GM21526 (cell line): ENCODE measurements around the gene CUX1.
"Not testable (repeated sequence)": the region's sequence is repeated elsewhere in the genome, so short reads cannot be mapped to it uniquely, and the experiment has no call there.

Experiments used
- ATAC-seq: cut with Tn5 transposase; IDR thresholded peaks from one replicate; pipeline ENCODE4 v1.9.1; 2021; ENCODE audit warnings: moderate library complexity; ENCODE audit not compliant: unreplicated experiment, low FRiP score

The CUX1 gene

DNA sequence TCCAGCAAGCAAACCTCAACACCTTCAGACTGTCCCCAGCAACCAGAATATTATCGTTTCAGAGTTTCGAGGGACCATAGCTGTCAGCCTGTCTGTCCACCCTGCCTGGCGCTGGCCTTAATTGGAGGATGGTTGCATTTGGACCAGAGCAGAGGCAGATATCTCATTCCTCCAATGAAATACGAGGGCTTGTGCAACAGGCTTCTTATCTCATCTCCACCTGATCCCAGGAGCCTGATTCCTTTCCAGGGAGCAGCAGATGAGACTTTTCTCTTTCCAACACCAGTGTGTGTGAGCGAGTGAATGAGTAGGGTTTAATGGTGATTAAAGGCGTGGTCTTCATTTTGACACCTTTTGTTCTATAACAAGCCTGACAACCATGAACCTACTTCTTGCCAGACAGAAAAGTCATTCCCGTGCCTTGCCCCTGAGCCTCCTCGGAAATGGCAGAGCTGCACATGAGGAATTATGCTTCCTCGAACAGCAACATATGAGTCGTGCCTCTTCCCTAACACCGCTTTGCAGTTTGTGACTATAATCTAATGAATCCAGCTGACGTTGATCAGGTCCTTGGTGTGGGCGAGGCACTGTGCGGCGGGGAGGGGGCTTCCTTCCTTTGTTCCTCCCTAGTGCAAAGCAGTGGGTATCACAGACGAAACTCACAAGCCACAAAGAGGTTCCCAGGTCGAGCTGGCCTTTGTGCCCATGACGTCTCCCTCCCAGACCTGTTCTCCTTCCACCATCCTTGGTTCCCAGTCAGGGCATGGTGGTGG is 147.4 kb downstream of the CUX1 start:
- no peak for ATAC-seq

DNA sequence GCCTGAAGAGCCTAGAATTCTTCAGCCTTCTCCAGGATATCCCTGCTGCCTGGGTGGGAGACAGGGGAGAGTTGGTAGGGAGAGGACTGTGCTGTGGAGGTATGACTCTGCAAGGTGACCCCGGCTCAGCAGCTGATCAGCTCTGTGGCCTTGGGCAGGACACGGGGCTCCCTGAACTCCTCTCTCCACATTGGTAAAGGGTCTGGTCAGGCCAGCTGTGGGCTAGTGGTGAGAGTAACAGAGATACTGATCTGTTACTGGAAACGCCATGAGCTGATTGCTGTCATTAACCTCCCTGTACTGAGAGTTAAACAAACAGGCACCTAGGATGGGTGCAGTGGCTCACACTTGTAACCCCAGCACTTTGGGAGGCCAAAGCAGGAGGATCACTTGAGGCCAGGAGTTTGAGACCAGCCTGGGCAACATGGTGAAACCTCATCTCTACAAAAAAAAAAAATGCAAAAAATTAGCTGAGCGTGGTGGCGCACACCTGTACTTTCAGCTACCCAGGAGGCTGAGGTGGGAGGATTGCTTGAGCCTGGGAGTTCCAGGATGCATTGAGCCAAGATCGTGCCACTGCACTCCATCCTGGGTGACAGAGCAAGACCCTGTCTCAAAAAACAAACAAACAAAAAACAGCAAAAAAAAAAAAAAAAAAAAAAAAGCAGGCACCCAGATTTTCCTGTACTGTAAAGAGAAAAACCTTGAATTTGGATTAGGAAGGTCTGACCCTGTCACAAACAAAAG is 151.5 kb downstream of the CUX1 start:
- no peak for ATAC-seq

DNA sequence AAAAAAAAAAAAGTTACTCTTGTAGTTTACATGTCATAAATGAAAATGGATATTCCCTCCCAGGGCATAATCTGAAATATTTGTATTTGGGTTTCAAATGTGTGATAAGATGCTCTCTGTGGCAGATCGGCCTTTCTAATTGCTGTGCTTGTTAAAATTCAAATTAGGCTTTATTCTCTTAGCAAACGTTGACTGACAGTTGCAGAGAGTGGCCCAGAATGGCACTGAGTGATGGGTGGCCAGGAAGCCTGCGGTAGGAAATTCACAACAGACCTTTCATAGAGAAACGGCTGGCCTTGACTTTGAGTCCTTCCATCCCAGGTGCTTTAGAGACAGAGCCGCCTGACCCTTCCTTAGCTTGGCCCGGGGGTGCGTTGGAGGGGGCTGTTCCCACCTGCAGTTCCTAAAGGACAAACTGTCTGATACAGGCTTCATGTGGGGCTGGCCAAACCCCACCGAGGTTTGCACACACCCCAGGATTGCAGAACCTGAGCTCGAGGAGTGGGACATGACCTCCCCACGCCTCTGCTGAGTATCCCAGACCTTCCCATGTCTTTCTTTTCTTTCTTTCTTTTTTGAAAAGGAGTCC is 152.7 kb downstream of the CUX1 start:
- ATAC-seq, result no peak

DNA sequence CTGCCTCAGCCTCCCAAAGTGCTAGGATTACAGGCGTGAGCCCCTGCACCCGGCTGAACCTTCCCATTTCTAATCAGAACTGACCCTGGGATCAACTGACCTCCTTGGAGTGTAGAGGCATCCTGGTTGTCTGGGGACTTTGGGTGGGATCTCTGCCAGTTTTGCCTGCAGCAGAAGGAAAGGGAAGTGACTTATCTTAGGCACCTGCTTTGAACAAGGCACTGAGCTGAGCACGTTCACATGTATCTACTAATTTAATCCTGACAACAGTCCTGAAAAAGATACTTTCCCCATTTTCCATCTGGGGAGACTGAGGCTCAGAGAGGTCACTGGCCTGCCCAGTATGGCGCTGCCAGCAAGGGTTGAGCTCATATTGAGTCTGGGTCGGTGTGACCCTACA is 153.4 kb downstream of the CUX1 start:
- no peak for ATAC-seq

DNA sequence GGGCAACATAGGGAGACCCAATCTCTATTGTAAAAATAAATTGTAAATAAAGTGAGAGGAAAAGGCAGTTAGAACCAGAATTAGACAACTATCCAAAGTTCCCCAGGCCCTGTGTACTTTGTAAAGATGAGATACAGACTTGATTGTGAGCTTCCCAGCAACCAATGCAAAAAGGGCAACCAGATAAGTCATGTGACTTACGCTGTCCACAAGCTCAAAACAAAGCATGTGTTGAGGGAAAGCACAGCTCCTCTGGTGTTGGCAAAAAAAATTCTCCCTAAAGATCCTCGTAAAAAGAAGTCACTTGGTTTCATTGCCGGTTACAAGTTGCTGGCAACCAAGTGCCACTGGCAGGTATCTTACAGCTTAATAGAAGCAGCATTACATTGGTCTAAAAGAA is 154.0 kb downstream of the CUX1 start:
- ATAC-seq, result no peak

DNA sequence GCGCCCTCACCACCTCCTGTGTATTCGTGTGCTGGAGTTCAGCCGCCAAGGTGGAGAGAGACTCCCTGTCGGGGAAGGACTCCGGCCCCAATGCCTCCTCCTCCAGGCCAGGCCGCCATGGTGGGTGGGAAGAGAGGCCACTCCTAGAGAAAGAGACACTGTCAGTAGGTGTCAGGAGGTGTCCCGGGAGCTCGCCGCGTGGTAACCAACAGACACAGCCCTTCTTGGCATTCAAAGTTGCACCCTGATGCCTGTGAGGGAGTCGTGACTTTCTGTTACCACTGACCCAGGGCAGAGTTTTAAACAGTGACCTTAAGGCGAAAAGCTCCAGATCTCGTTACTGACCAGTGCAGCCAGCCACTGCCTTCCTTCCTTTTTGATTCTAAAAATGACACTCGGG is 155.2 kb downstream of the CUX1 start:
- ATAC-seq, result no peak

DNA sequence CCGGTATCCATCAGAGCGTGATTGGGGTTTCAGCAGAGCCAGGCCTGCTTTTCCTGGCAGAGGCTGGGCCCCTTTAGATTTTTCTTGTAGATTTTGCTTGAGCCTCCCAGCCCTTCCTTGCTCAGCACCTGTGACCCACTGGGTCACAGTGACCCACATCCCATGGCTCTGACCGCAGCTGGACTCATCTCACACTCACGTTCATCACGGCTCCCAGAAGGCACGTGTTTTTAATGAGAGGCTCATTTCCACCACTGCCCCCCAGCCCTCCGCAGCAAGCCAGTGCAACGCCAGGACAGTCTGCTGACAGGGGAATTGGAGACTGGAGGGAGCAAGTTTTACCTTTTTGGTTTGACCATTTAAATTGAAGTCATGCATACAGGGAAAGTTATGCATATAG is 155.7 kb downstream of the CUX1 start:
- ATAC-seq, result no peak

DNA sequence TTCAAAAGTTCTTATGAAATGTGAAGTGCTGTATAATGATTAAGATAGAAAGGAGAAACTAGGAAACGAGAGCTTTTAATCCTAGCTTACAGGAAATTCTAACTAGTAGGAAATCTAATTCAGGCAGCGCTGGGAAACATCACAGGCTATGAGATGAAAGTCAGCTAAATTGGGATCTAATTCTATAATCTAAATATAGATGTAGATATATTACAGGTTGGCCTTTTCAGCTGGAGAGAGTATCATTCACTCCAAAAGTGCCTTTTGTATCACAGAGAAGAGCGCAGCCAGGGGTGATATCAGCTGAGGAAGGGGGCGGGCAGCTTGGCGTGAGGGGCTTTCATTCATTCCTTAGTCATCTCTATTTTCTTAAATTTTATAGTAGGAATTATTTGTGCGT is 157.0 kb downstream of the CUX1 start:
- ATAC-seq, result no peak

DNA sequence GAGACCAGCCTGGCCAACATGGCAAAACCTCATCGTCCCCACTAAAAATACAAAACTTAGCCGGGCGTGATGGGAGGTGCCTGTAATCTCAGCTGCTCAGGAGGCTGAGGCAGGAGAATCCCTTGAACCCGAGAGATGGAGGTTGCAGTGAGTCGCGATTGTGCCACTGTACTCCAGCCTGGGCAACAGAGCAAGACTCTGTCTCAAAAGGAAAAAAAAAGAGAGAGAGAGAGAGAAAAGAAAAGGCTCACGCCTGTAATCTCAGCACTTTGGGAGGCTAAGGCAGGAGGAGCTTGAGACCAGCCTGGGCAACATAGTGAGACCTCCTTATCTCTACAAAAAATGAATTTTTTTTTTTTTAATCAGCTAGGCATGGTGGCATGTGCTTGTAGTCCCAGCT is 157.6 kb downstream of the CUX1 start:
- ATAC-seq, result no peak

DNA sequence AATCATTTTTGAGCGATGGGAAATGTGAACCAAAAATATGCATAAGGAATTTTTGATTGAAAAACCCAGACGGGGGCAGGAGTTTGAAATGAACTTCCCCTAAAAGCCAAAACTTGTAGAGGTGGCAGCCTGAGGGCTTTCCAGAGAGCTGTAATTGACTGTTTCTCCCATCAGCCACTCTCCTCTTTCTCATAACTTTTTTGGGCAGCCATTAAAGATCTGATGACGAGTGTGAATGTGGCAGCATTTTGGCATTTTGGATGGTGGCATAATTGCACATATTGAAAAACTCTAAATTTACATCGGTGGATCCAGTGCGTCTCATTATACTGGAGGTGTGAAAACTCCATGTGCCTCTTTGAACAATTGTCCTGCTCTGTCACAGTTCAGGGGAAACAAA is 159.0 kb downstream of the CUX1 start:
- no peak for ATAC-seq

DNA sequence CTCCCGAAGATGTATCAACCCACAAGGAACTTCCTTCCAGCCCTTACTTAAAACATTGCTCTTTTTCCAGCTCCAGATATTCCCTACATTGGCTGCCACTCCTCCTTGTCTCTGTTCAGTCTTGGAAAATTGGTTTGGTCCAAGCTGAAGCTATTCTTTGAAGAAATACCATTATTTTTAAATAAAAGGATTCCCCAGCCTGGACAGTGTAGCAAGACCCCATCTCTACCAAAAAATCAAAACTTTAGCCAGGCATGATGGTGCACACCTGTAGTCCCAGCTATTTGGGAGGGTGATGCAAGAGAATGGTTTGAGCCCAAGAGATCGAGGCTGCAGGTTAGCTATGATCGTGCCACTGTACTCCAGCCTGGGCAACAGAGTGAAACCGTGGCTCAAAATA is 159.8 kb downstream of the CUX1 start:
- no peak for ATAC-seq

DNA sequence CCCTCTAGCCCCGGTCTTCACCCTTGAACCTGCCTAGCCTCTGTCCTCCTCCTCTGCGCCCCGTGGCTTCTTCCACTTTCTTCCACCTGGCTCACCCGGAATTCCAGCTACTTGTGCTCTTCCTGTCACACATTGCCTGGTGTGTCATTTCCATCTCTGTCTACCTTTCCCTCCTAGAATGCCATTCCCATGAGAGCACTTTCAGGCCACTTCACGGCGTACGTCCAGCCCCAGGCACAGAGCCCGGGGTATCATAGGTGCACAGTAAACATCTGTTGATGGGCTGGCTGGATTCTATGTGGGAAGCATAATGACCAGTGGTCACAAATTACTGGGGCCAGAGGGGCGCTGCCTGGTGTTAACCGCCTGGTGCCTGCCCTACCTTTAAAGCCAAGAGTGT is 161.3 kb downstream of the CUX1 start:
- no peak for ATAC-seq

DNA sequence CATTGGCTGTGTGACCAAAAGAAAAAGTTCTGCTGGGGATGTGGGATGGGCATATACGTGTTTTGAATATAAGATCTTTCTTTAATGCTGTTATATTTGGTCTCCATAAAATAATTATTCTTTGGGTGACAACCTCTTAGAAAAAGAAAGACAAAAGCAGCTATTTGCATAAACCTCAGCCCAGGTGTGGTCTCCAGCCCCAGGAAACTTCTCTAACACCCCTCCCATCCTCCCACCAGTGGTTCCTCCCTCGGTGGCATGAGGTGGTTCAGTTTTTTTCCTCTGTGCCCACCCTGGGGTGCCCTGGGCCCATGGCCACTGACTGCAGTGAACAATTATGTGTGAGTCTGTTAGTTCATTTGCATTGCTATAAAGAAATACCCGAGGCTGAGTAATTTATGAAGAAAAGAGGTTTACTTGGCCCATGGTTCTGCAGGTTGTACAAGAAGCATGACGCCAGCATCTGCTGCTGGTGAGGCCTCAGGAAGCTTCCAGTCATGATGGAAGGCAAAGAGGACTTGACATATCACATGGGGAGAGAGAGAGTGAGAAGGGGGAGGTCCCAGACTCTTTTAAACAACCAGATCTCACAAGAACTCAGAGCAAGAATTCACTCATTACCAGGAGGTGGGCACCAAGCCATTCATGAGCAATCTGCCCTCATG is 165.9 kb downstream of the CUX1 start:
- ATAC-seq, result no peak

DNA sequence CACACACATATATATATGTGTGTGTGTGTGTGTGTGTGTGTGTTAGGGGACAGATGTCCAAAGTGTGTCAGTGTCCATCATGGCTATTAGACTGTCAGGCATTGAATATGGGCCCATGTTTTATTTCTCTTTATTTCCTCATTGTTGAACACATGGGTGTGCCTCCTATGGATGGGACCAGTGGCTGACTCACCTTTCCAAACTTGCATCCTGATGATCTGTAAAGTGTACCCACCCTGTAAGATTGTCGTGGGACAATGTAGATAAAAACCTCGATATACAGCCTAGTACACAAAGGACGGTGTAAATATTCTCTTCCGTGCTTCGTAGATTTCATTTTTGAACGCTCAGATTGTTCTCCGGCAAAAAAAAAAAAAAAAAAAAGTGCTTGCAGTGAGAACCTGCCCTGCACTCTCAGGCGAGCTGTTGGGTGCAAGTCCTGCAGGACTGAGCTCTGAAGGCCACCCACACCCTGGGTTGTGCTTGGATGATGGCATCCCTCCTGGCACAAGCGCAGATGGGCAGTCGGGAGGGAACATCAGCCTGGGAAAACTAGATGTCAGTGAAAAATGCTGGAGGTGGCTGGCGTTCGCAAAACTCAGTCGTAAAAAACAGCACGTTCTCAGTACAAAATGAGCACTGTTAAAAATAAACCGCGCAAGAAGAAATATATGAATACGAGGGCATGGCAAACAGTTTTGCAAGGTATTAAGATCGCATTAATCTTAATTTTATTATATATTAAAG is 166.9 kb downstream of the CUX1 start:
- no peak for ATAC-seq

DNA sequence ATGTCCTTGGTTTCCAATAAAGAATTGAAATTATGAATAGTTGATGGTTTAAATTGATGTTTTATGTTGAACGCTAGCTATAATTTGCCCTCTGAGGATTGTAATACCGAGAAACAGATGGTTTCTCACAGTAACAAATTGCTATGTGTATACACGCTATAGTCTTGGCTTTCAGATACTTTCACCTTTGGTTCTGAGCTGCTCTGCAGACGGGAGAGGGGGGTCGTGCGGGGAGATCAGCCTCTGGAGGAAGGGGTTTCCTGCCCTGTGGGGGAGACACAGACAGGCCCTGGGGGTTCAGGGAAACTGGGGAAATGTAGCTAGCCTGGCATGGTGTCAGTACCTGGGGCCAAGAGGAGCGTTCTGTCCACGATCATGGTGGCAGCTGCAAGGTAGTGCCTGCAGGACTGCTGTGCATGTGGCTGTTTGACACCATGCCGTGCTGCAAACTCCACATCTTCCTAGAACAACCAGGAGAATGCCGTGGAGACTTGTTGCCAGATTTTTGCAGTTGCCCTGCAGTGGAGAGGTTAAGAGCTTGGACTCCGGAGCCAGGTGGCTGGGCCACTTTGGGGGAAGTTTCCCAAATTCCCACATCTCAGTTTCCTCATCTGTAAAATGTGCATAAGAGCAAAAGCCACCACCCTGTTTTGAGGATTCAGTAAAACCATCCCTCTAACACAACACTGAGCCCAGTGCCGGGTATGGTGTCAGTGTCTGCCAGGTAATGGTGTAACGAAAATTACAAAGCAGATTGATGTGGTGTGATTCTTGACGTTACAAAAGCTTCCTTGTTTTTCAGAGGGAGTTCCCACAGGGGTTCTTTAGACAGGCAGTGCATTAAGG is 167.9 kb downstream of the CUX1 start:
- no peak for ATAC-seq

DNA sequence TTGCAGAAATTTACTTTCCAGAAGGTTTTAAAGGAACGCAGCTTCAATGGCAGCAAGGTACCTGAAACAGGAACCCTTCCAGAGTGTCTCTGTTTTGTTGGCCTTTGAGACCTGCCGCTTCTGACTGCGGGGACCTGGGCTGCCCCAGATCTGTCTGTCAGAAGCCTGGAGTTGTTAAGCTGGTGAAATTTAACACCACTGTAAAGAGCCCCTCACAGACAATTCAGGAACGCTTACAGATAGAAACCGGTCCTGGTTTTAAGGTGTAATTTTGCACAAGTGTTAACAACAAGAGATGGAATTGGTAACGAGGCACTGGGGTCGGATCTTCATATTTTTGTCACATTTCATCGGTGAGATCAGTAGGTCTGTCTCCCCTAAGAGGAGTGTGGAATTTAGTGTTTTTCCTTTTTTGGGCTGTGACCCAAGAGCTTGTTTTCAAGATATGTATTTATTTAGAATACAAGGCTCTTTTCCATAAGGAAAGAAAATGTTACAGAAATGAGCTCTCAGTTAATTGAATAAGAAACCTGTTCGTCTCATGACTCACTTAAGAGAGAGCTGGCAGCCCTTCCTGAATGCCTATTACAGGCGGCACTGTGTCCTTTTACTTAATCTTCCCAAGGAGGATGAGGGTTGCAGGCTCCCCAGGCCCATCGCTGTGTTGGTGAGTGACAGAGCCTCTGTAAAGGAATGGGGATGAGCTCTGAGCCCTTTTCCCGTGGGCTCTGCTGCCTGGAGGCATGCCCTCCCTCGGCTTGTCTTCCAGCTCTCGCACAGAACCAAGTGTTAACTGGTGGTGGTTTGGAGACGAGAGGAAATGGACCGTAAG is 168.7 kb downstream of the CUX1 start:
- ATAC-seq, result no peak

DNA sequence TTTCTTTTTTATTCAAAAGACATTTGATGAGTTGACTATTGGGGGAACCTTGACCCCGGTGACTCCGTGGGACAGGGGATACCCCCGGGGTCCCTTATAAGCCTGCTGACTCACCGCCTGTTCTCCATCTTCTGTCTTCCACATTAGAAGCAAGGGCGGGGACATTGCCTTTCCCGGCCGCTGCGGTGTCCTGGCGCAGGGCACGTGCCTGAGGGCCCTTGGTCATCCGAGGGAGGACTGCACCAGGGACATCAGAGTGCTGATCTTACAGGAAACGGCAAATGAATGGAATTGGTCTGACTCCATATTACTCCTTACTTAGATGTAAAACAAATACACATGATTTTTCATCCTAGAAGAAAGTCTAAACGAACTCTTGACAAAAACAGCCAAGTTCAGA is 170.1 kb downstream of the CUX1 start:
- ATAC-seq, result no peak

DNA sequence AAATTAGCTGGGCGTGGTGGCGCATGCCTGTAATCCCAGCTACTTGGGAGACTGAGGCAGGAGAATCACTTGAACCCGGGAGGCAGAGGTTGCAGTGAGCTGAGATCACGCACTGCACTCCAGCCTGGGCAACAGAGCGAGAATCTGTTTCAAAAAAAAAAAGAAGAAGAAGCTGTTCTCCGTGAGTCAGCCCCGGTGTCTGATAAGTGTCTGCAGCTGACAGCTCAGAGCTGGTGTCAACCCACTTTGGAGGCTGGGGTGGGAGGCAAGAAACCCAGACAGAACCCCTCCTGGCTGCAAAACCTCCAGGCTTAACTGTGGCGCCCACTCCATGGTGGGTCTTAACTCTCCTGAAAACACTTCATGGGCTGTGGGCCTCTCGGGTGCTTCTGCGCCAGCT is 170.6 kb downstream of the CUX1 start:
- ATAC-seq, result not testable (repeated sequence)

DNA sequence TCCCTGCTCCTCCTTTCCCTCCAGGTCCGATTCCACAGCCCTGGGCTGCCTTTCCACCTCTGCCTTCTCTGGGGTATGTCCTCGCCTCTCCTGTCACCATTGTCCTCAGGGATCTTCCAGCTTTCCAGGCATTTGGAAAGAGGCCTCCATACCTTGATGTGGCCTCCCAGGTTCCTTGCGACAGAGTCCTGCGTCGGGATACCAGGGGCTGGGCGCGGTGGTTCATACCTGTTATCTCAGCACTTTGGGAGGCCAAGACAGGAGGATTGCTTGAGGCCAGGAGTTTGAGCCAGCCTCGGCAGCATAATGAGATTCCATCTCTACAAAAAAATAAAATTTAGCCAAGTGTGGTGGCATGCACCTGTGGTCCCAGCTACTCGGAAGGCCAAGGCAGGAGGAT is 171.1 kb downstream of the CUX1 start:
- no peak for ATAC-seq
